Sciatic nerve (tissue), 2 donors: ENCODE data around the gene PRKN. TPM values are rescaled to one million over a fixed set of nuclear protein-coding genes. Genes with fewer than 3 reads are reported as not detected.

Experiments used
- ATAC-seq: fragments of 200-7000 bp; cut with Tn5 transposase; one replicate; pipeline ENCODE4 v1.9.1; 2020; ENCODE audit warnings: mild to moderate bottlenecking, moderate library complexity
- DNase-seq: peaks from one replicate; pipeline ENCODE4 v3.0.0-alpha.2; 2020; ENCODE audit warnings: low spot score
- intact Hi-C: fragments of 100-400 bp; cut with DNase I; formaldehyde crosslinking; loops from one replicate; pipeline ENCODE4 v1.14.2; 2022
- total RNA-seq: library from RNA; stranded (reverse); fragmentation: NEBNext Ultra II Directional; extraction: Animal tissue kit (Norgen Biotek cat#: 25700); gene quantifications from one replicate; pipeline ENCODE4 v1.2.1, GENCODE V29; 2021
- donor health status: DM: no; HTN: no; CAD: no.
- donor health status: DM: no; HTN: no; CAD: no.

Gene PRKN
- total RNA-seq, 1 donor from 2014 or later = 15.9 TPM

- intact Hi-C loops = no loop called here
- no peak for DNase-seq
- no peak for ATAC-seq
These were observed 97.5 kb downstream of the PRKN start for GRCh38 chr6:162630069-162630468.

- no peak for DNase-seq
- intact Hi-C loops = no loop called here
- no peak for ATAC-seq
These were observed 99.7 kb downstream of the PRKN start for GRCh38 chr6:162627825-162628224.

- DNase-seq (no peak), ATAC-seq (no peak)
- intact Hi-C loops = no loop called here
These were observed 100.2 kb downstream of the PRKN start for GRCh38 chr6:162627362-162627761.

- no peak for DNase-seq
- no peak for ATAC-seq
- intact Hi-C loops = no loop called here
These were observed 100.7 kb downstream of the PRKN start for GRCh38 chr6:162626869-162627268.

GRCh38 chr6:162625846-162626540 is 101.6 kb downstream of the PRKN start:
- ATAC-seq = no peak
- intact Hi-C loops = no loop called here
- DNase-seq = no peak

GRCh38 chr6:162622572-162622971 is 105.0 kb downstream of the PRKN start:
- ATAC-seq (no peak), DNase-seq (no peak)
- intact Hi-C loops = no loop called here

- no peak for DNase-seq
- ATAC-seq = no peak
- intact Hi-C loops = no loop called here
These were observed 106.3 kb downstream of the PRKN start for GRCh38 chr6:162621246-162621645.

GRCh38 chr6:162620073-162620472 is 107.5 kb downstream of the PRKN start:
- intact Hi-C loops = no loop called here
- ATAC-seq = no peak
- no peak for DNase-seq

- ATAC-seq (no peak), DNase-seq (no peak)
- intact Hi-C loops = no loop called here
These were observed 109.0 kb downstream of the PRKN start for GRCh38 chr6:162618448-162619002.

GRCh38 chr6:162615016-162615705 is 112.4 kb downstream of the PRKN start:
- ATAC-seq (no peak), DNase-seq (no peak)
- intact Hi-C loops = no loop called here

GRCh38 chr6:162613310-162613709 is 114.3 kb downstream of the PRKN start:
- intact Hi-C loops = no loop called here
- DNase-seq (no peak), ATAC-seq (no peak)

- intact Hi-C loops = no loop called here
- ATAC-seq (no peak), DNase-seq (no peak)
These were observed 115.0 kb downstream of the PRKN start for GRCh38 chr6:162612613-162613012.

GRCh38 chr6:162610351-162610750 is 117.2 kb downstream of the PRKN start:
- ATAC-seq = no peak
- DNase-seq = no peak
- intact Hi-C loops = no loop called here

- ATAC-seq = no peak
- intact Hi-C loops = no loop called here
- DNase-seq = no peak
These were observed 121.7 kb downstream of the PRKN start for GRCh38 chr6:162605881-162606280.

GRCh38 chr6:162603231-162604015 is 124.1 kb downstream of the PRKN start:
- no peak for ATAC-seq
- no peak for DNase-seq

GRCh38 chr6:162602759-162603158 is 124.8 kb downstream of the PRKN start:
- intact Hi-C loops = no loop called here
- DNase-seq (no peak), ATAC-seq (no peak)

More at GRCh38 chr6:162603231-162604015, 124.1 kb downstream of the PRKN start:
- intact Hi-C loops = no loop called here

GRCh38 chr6:162596676-162597075 is 130.9 kb downstream of the PRKN start:
- DNase-seq (no peak), ATAC-seq (no peak)
- intact Hi-C loops = no loop called here

GRCh38 chr6:162591517-162591916 is 136.0 kb downstream of the PRKN start:
- DNase-seq (no peak), ATAC-seq (no peak)
- intact Hi-C loops = no loop called here

GRCh38 chr6:162581988-162582780 is 145.4 kb downstream of the PRKN start:
- intact Hi-C loops = no loop called here
- DNase-seq (no peak), ATAC-seq (no peak)
